GM12878 (cell line): ENCODE measurements around the gene C9orf72. TPM values are rescaled to one million over a fixed set of nuclear protein-coding genes. Genes with fewer than 3 reads are reported as not detected.

ENCODE experiments used
- ATAC-seq: fragments of 200-7000 bp; cut with Tn5 transposase; 3 replicates; pipeline ENCODE4 v1.9.1; 2020; ENCODE audit warnings: mild to moderate bottlenecking, moderate library complexity
- BruUV-seq: library from RNA; stranded (reverse); fragments of 400-500 nt; replicated peaks from 2 replicates; lab custom pipeline; 2021; lab: Mats Ljungman, UMichigan
- CTCF ChIA-PET: fragments of 300-600 bp; sonication (Branson Sonifier 250); formaldehyde crosslinking; extraction: SDS; loops from one replicate; lab custom pipeline; 2021; ENCODE audit warnings: inconsistent platforms; lab: Yijun Ruan, JAX
- POLR2A ChIA-PET: fragments of 350-600 bp; formaldehyde crosslinking; extraction: SDS; loops from one replicate; lab custom pipeline; 2021; ENCODE audit warnings: inconsistent platforms; lab: Charles Lee
- RAD21 ChIA-PET: fragments of 300-600 bp; sonication (Branson Sonifier 250); formaldehyde crosslinking; loops from one replicate; lab custom pipeline; 2023; ENCODE audit warnings: antibody characterized with exemption; ENCODE audit not compliant: unreplicated experiment; lab: Charles Lee
- SMC1A ChIA-PET: fragments of 300-600 bp; sonication (Branson Sonifier 250); formaldehyde crosslinking; loops from one replicate; lab custom pipeline; 2023; ENCODE audit not compliant: unreplicated experiment, uncharacterized antibody; lab: Charles Lee
- DNase-seq: peaks from one replicate; pipeline ENCODE4 v3.0.0-alpha.2; 2011; ENCODE audit warnings: low read depth, low spot score
- FAIRE-seq: peaks from 3 replicates; lab custom pipeline; 2011; peaks lifted over from hg19 to GRCh38; lab: Jason Lieb, UNC
- H2AFZ ChIP-seq: 2 replicates; pipeline ENCODE4 v1.6.0; 2011; ENCODE audit warnings: low read depth, low read length, control low read depth; ENCODE audit not compliant: control insufficient read depth
- H3K27ac ChIP-seq: 2 replicates; pipeline ENCODE4 v1.5.1; 2011; ENCODE audit warnings: control low read depth; ENCODE audit not compliant: control insufficient read depth, insufficient read depth
- H3K27me3 ChIP-seq, 2 experiments: replicated peaks in 1 of 2; 2 replicates each; pipeline versions ENCODE4 v1.6.0 to v1.6.1; 2011; ENCODE audit warnings: low read length in 1 of 2; ENCODE audit not compliant: control insufficient read depth in 2 of 2, insufficient read depth in 2 of 2
- H3K36me3 ChIP-seq, 2 experiments: 2 replicates each; pipeline ENCODE4 v1.5.1; 2011; ENCODE audit warnings: low read length in 1 of 2; ENCODE audit not compliant: control insufficient read depth in 2 of 2, insufficient read depth in 2 of 2
- H3K4me1 ChIP-seq: 2 replicates; pipeline ENCODE4 v1.6.1; 2011; ENCODE audit warnings: mild to moderate bottlenecking, low read length, moderate library complexity, mixed read lengths; ENCODE audit not compliant: control insufficient read depth, insufficient read depth
- H3K4me2 ChIP-seq: 2 replicates; pipeline ENCODE4 v1.6.0; 2011; ENCODE audit warnings: control low read depth; ENCODE audit not compliant: control insufficient read depth, insufficient read depth
- H3K4me3 ChIP-seq: fragments of 200-600 bp; sonication (generic); 2 replicates; pipeline ENCODE4 v1.5.1; 2016
- H3K79me2 ChIP-seq: 2 replicates; pipeline ENCODE4 v1.6.0; 2011; ENCODE audit warnings: low read length; ENCODE audit not compliant: control insufficient read depth, insufficient read depth
- H3K9ac ChIP-seq: 2 replicates; pipeline ENCODE4 v1.8.0; 2011; ENCODE audit warnings: low read length, control low read depth, mixed read lengths; ENCODE audit not compliant: control insufficient read depth, insufficient read depth
- H3K9me3 ChIP-seq: replicated peaks from 3 replicates; pipeline ENCODE4 v1.5.1; 2011; ENCODE audit warnings: mild to moderate bottlenecking, low read length; ENCODE audit not compliant: control insufficient read depth, insufficient read depth
- H4K20me1 ChIP-seq: 2 replicates; pipeline ENCODE4 v1.6.0; 2011; ENCODE audit not compliant: control insufficient read depth, insufficient read depth
- ASH2L ChIP-seq: fragments of 300-600, 200-600 bp; sonication (generic); IDR thresholded peaks from 2 replicates; pipeline ENCODE4 v1.6.1; 2017; ENCODE audit warnings: low read depth, mild to moderate bottlenecking, borderline replicate concordance
- CREB1 ChIP-seq: IDR thresholded peaks from 2 replicates; pipeline ENCODE4 v1.6.1; 2012; ENCODE audit warnings: low read depth, mild to moderate bottlenecking, inconsistent platforms
- ESRRA ChIP-seq: IDR thresholded peaks from 2 replicates; pipeline ENCODE4 v1.6.1; 2012; ENCODE audit warnings: mild to moderate bottlenecking, low read length, improper control_type of control experiment
- WGBS: methylation state at CpG from one replicate; pipeline ENCODE4 v1.1.6; 2016; ENCODE audit warnings: low lambda C conversion rate; ENCODE audit not compliant: insufficient replicate concordance, insufficient coverage; ENCODE audit errors: missing lambda C conversion rate; 5-methylcytosine and 5-hydroxymethylcytosine counted together
- in situ Hi-C: fragments of 300-500 bp; cut with MboI; formaldehyde crosslinking; loops from 9 replicates; pipeline ENCODE4 v1.14.3; 2018; ENCODE audit warnings: mixed read lengths
- intact Hi-C: fragments of 100-400 bp; cut with micrococcal nuclease; formaldehyde crosslinking; loops from one replicate; pipeline ENCODE4 v1.14.2; 2022; ENCODE audit not compliant: unreplicated experiment
- polyA plus RNA-seq, 11 experiments: library from polyadenylated mRNA; depleted of rRNA in 4 of 11; unstranded in 6 of 11; stranded (reverse) in 5 of 11; fragments of >200 nt; fragmentation: Nextera tagmentation in 4 of 11; fragmentation: Illumina TruSeq in 1 of 11; extraction: Ambion mirVana in 4 of 11; extraction: Trizol in 1 of 11; gene quantifications; 1 replicate in 1 of 11; 2 replicates in 10 of 11; pipeline versions ENCODE4 v1.2.1 to v1.2.3, GENCODE V29; 2011 to 2016; ENCODE audit warnings: inconsistent platforms in 2 of 11, missing spikeins in 2 of 11, low read depth in 1 of 11
- total RNA-seq, 4 experiments: library from RNA; depleted of rRNA in 3 of 4; stranded (reverse); fragments of >200 nt in 3 of 4; fragmentation: Illumina TruSeq in 1 of 4; extraction: Trizol in 1 of 4; gene quantifications; 2 replicates each; pipeline versions ENCODE4 v1.2.1 to v1.2.3, GENCODE V29; 2013 to 2021
- TF ChIP-seq, protein P1 (sequence below): fragments of 450-650 bp; IDR thresholded peaks from 2 replicates; pipeline ENCODE4 v1.6.1; 2017; ENCODE audit warnings: mild to moderate bottlenecking, moderate library complexity
- TF ChIP-seq, protein P2 (sequence below): fragments of 450-650 bp; IDR thresholded peaks from 2 replicates; pipeline ENCODE4 v1.6.1; 2016; ENCODE audit warnings: mild to moderate bottlenecking
- TF ChIP-seq, protein P3 (sequence below): IDR thresholded peaks from 2 replicates; pipeline ENCODE4 v1.6.1; 2011; ENCODE audit warnings: borderline replicate concordance, low read depth, mild to moderate bottlenecking, moderate library complexity, mixed read lengths, low read length; ENCODE audit not compliant: insufficient read depth; ENCODE audit errors: extremely low read length

C9orf72 gene
- total and polyA plus RNA-seq, 10 of the 15 experiments (the other 5 are each of a cell fraction or from before 2014, with no cell fraction given) = 4.8 to 9.0 (median 6.4) TPM

DNA sequence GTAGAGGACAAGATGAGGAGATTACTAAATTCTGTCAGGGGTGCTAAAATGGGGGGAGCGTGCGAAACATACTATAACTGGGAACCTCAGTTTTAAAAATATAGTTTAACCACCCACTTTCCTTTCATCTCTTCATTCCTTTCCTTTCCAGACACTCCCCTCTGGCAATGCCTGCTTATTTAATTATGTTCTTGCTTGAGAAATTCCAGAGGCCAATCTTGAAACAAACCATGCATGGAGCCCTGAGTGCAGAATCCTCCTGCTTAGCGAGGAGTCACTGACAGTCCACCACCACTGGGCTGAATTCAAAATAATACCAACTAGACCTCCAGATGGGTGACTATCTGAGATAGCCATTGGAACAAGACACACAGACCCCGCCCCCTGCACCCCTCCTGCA lies 29.7 kb upstream of the C9orf72 start:
- Histone ChIP-seq H3K4me1 (no peaks in the 10 kb centered on the region), H3K36me3 (no peaks in the 10 kb centered on the region), H2AFZ (no peak overlapping the region), H3K27ac (no peak overlapping the region), H3K27me3 (no peaks in the 10 kb centered on the region), H3K4me3 (no peak overlapping the region), H3K79me2 (no peaks in the 10 kb centered on the region), H3K9me3 (no peaks in the 10 kb centered on the region)
- no TSS peak for BruUV-seq
- POLR2A ChIA-PET = no interaction called here
- DNase-seq = no peak
- RAD21 ChIA-PET = no interaction called here
- ATAC-seq = no peak
- intact Hi-C loops = no loop called here
- SMC1A ChIA-PET = no interaction called here
- FAIRE-seq = no peak
- WGBS = 60% methylated on average over 4 of the region's 4 CpGs
- TF ChIP-seq ESRRA = no peak
- TF ChIP-seq, protein P1, sequence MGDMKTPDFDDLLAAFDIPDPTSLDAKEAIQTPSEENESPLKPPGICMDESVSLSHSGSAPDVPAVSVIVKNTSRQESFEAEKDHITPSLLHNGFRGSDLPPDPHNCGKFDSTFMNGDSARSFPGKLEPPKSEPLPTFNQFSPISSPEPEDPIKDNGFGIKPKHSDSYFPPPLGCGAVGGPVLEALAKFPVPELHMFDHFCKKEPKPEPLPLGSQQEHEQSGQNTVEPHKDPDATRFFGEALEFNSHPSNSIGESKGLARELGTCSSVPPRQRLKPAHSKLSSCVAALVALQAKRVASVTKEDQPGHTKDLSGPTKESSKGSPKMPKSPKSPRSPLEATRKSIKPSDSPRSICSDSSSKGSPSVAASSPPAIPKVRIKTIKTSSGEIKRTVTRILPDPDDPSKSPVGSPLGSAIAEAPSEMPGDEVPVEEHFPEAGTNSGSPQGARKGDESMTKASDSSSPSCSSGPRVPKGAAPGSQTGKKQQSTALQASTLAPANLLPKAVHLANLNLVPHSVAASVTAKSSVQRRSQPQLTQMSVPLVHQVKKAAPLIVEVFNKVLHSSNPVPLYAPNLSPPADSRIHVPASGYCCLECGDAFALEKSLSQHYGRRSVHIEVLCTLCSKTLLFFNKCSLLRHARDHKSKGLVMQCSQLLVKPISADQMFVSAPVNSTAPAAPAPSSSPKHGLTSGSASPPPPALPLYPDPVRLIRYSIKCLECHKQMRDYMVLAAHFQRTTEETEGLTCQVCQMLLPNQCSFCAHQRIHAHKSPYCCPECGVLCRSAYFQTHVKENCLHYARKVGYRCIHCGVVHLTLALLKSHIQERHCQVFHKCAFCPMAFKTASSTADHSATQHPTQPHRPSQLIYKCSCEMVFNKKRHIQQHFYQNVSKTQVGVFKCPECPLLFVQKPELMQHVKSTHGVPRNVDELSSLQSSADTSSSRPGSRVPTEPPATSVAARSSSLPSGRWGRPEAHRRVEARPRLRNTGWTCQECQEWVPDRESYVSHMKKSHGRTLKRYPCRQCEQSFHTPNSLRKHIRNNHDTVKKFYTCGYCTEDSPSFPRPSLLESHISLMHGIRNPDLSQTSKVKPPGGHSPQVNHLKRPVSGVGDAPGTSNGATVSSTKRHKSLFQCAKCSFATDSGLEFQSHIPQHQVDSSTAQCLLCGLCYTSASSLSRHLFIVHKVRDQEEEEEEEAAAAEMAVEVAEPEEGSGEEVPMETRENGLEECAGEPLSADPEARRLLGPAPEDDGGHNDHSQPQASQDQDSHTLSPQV = no peak
- TF ChIP-seq ASH2L = no peak
- TF ChIP-seq, protein P2, sequence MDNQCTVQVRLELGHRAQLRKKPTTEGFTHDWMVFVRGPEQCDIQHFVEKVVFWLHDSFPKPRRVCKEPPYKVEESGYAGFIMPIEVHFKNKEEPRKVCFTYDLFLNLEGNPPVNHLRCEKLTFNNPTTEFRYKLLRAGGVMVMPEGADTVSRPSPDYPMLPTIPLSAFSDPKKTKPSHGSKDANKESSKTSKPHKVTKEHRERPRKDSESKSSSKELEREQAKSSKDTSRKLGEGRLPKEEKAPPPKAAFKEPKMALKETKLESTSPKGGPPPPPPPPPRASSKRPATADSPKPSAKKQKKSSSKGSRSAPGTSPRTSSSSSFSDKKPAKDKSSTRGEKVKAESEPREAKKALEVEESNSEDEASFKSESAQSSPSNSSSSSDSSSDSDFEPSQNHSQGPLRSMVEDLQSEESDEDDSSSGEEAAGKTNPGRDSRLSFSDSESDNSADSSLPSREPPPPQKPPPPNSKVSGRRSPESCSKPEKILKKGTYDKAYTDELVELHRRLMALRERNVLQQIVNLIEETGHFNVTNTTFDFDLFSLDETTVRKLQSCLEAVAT = no peak
- no peak for TF ChIP-seq CREB1
- TF ChIP-seq, protein P3, sequence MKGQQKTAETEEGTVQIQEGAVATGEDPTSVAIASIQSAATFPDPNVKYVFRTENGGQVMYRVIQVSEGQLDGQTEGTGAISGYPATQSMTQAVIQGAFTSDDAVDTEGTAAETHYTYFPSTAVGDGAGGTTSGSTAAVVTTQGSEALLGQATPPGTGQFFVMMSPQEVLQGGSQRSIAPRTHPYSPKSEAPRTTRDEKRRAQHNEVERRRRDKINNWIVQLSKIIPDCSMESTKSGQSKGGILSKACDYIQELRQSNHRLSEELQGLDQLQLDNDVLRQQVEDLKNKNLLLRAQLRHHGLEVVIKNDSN = no peak
- TF ChIP-seq, all 136 proteins: peak for 0
- no peak overlapping the region for H3K4me2 ChIP-seq
- H4K20me1 ChIP-seq = no peaks in the 10 kb centered on the region
- H3K9ac ChIP-seq = no peak overlapping the region
- CTCF ChIA-PET = interaction anchor here (0.9 to 1.3 kb wide), 2 partner anchors 14 to 134 kb away, joined by 3 read pairs; no protein-coding TSS in a partner anchor
- in situ Hi-C loops = no loop called here
